GM04503 (cell line): ENCODE data around the gene KRT3.

ENCODE experiments used
- DNase-seq: peaks from one replicate; pipeline ENCODE4 v3.0.0-alpha.2; 2012; ENCODE audit warnings: low read depth

The KRT3 gene

GRCh38 chr12:52813885-52814709, 18.2 kb upstream of the KRT3 start, which contains the start of gene KRT4:
Gene KRT4, minus strand, starts transcription at chr12:52814116. Its CDS starts 58 bp downstream, at chr12:52814058.
- no peak for DNase-seq

DNA sequence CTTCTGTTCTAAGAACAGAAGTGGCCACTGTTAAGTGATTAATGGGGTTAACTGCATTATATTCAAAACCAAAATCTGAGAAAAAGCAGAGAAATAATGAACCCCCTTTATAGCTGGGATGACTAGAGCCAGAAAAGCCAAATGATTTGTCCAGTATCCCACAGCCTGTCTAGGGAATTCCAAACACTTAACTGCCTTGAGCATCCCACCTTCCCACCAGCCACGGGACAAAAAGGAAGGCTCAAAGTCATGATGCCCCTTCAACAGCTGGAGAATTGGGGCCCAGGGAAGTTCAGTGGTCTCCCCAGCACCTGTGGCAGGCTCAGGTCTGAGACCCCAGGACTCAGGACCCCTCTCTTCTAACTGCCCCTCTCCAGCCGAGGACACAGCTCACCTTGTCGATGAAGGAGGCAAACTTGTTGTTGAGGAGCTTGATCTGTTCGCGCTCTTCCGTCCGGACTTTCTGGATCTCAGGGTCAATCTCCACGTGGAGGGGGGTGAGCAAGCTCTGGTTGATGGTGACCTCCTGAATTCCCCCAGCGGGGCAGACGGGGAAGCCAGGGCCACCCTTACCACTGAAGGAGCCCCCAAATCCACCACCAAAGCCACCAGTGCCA, 17.4 kb upstream of the KRT3 start:
- DNase-seq, result no peak

DNA sequence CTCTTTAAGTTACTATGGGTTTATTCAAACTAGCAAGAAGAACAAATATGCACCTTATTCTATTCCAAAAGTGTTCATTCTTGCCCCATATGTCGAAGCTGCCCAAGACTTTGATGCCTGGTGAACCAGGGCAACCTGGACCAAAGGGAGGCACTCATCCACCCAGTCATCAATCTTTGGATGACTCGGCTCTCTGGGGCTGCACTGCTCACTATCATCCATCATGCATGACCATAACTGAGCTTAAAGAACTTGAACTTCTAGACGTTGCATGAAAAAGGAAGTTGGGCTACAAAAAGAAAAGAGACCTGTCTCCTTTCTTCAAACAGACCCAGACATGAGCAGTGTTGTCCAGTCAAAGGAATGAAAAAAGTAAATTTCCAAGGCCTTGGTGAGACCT, 16.8 kb upstream of the KRT3 start:
- no peak for DNase-seq

DNA sequence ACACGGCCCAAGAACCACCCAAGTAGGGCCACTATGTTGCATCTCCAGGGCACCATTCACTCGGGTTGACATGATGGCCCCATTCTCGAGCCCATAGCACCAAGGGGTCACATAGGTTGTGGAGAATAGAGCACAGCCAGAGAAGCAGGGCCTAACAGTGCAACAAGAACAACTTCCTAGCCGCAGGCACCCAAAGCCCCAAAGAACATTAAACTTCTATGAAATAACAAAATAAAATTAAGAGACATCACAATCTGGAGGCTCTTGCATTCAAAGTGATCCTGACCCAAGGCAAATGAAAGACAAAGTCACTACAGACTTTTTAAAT, 16.1 kb upstream of the KRT3 start:
- DNase-seq, result no peak

GRCh38 chr12:52811191-52812072, 15.5 kb upstream of the KRT3 start:
- no peak for DNase-seq

DNA sequence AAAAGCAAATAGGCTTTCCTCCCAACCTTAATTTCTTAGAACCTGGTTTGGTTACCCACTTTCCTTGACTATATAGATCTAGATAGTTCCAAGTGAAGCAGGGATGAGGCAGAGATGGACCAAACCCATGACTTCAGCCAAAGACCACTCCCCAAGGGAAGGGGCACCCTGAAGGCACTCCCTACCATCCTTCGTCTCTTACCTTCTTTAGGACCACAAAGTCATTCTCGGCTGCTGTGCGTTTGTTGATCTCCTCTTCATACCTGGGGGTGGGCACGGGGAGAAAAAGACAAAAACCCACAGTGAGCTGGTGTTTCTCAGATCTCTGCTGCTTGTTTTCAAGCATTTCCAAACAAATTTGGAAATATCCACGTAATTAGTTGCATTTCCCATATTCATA, 14.6 kb upstream of the KRT3 start:
- DNase-seq, result no peak

DNA sequence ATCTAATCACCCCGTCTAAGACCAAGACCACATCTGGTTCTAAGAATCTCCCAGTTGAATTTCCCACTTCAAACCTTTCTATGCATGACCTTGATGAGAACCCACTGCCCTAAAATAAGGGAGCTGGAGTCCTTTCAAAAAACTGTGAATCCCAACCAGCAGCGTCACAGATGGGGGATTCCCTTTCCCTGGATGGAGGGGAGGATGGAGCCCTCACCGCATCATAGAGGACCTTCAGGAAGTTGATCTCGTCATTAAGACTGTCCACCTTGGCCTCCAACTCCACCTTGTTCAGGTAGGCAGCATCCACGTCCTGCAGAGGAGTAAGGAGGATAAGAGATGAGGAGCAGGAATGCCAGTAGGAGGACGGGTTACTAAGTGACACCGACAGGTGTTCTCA, 13.2 kb upstream of the KRT3 start:
- DNase-seq, result no peak

DNA sequence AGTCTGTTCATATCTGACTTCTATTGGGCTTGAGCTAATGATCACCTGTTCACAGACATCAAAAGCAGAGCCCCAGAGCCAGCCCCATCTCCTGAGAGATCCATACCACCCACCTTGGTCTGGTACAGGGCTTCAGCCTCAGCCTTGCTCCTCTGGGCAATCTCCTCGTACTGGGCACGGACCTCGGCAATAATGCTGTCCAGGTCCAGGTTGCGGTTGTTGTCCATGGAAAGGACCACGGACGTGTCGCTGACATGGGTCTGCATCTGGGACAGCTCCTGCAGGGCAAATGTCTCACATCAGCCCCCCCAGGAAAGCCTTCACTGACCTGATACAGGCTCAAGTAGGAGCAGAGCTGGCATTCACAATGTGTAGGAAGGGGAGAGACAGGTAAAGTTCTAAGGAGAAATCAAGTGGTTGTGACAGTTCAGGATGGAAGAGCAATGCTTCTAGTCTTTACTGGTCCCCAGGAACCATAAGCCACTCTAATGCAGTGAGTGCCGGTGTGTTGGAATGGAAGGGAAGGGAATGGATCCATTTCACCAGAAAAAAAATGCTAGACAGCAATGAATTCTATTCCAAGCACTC, 12.8 kb upstream of the KRT3 start:
- DNase-seq, result no peak

DNA sequence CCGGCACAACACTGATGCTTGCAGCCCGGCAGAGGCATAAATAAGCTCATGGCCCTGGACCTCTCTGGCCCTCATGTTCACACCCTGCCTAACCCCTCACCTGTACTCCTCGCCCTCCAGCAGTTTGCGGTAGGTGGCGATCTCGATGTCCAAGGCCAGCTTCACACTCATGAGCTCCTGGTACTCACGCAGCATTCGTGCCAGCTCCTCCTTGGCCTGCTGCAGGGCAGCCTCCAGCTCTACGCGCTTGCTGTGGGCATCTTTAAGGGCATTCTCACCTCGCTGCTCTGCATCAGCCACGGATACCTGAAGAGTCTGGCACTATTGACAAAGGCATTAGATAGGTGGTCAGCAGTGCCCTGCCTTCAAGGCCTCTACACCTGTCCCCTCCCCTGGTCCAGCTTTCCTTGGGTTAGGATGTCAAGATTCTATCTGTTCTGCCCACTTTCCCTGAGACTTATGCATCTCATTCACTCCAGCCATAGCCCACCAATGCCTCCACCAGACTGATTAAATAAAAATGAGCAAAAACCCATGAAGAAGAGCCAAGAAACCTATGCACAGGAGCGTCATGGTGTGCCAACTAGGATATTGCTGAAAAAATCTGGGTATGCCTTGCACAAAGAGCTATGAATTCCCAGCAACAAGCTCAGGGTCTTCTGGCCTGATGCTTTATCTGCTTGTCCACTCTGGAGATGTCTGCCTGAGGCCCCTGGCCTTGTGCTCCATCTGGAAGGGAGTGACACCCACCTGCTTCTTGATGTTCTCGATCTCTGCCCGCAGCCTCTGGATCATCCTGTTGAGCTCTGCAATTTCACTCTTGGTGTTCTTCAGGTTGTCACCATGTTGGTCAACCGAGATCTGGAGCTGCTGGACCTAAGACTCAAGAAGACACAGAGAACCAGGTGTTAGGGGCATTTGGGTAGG, 11.9 kb upstream of the KRT3 start:
- no peak for DNase-seq

GRCh38 chr12:52806821-52807543, 11.1 kb upstream of the KRT3 start:
- no peak for DNase-seq

DNA sequence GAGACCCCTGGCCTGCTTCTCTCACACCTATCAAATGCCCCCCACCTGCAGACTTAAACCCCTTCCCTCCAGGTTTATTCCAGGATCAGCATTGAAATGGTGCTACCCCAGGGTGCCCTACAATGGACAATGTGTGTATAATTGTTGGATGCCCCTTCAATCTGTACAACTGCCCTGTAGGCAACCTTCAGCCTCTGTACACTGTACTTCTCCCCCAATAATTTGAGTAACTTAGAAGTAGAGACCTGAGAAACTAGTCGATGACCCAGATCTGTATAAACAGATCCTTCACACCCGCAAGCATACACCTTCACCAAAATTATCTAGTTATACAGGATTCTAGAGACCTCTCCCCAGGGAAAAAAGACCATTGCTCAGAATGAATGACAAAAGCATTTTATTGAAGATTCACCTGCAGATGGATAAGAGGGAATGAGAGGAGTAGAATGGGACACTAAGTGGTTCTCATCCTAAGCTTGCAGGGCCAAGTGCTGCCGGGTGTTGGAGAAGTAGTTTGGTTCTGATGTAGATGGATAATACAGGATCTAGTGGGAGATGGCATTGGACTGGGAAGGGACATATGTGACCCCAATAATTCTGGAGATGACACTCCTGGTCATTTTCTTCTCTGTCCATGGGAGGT, 10.4 kb upstream of the KRT3 start:
- no peak for DNase-seq

GRCh38 chr12:52805739-52806138, 9.8 kb upstream of the KRT3 start:
- no peak for DNase-seq

GRCh38 chr12:52805000-52805399, 9.1 kb upstream of the KRT3 start:
- DNase-seq, result no peak

GRCh38 chr12:52802442-52802841, 6.5 kb upstream of the KRT3 start:
- no peak for DNase-seq

DNA sequence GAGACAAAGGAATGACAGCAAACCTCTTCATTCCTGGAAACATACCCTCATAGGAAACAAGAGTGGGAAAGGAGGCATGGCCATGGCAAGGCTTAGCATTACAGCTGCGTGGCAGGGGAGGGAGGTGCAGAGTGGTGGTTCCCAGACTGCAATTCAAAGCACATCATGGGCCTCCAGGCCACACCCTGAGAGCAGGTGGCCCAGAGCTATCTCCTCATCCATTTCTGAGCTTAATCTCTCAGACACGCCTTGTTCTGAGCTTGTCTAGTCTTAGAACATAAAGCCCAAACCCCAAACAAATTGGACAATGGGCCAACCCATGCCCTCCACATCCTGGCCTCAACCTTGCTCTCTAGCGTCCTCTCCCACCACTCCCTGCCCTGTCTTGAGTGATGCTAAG, 5.9 kb upstream of the KRT3 start:
- no peak for DNase-seq

GRCh38 chr12:52800259-52800917, 4.5 kb upstream of the KRT3 start:
- DNase-seq, result no peak

GRCh38 chr12:52799505-52800211, 3.7 kb upstream of the KRT3 start:
- DNase-seq, result no peak

DNA sequence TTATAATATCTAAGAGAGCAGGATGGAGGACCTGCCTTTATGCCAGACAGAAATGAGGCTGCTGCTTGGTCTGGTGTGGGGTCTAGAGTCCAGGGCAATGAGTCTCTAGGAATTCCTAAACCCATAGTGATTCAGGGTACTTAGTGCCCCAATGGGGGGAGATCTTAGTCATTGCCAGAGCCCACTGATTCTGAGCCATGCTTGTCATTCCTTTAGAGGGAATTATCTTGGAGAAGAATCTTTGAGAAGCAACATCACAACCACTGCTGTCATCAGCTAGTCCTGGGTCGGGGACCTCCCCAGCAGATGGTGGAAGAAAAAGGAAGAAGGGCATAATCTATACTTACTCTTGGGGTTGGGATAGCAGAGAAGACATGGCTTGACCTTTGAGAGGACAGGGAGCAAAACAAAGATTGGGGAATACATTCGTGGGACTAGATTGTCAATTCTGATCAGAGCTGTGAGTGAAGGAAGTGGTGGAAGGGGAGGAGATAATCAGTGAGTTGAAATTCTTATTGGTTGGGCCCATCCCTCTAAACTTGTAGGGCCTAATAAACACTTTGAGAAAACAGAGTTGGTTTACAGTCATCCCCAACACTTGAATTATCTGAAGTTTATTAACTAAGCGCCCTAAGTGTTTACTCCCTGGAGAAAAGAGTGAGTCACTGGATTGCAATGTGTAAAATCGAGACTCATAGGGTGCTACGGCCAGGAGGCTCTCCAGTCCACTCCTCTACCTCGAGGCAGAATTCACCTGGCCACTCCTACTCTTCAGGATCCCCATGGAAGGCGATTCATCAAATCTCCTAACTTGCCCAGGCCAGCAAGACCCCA, 3.0 kb upstream of the KRT3 start:
- no peak for DNase-seq
